Neural cell (in vitro differentiated cells): ENCODE results near the gene RSPO3. TPM values are rescaled to one million over a fixed set of nuclear protein-coding genes. Genes with fewer than 3 reads are reported as not detected.

Experiments
- H2AFZ ChIP-seq: fragments of 200-600, 300-800 bp; sonication (generic), shearing (Covaris generic); 2 replicates; pipeline ENCODE4 v1.6.0; 2014; ENCODE audit warnings: low read depth, mild to moderate bottlenecking, antibody characterized with exemption, low read length, moderate library complexity
- H3F3A ChIP-seq: fragments of 200-600 bp; shearing (Covaris generic); 2 replicates; pipeline ENCODE4 v1.6.1; 2016; ENCODE audit warnings: mild to moderate bottlenecking, moderate library complexity, mixed read lengths, antibody characterized with exemption, low read length; ENCODE audit not compliant: insufficient read depth, poor library complexity, severe bottlenecking
- H3K27ac ChIP-seq: fragments of 200-600, 300-800 bp; sonication (generic), shearing (Covaris generic); 2 replicates; pipeline ENCODE4 v1.5.1; 2014; ENCODE audit warnings: mild to moderate bottlenecking, low read length, moderate library complexity
- H3K27me3 ChIP-seq: fragments of 300-800, 200-600 bp; sonication (generic), shearing (Covaris generic); 2 replicates; pipeline ENCODE4 v1.6.0; 2014; ENCODE audit warnings: mild to moderate bottlenecking, low read depth, low read length, moderate library complexity; ENCODE audit not compliant: insufficient read depth
- H3K36me3 ChIP-seq: fragments of 300-800, 200-600 bp; sonication (generic), shearing (Covaris generic); 2 replicates; pipeline ENCODE4 v1.5.1; 2014; ENCODE audit warnings: mild to moderate bottlenecking, antibody characterized with exemption, low read length, moderate library complexity; ENCODE audit not compliant: insufficient read depth
- H3K4me2 ChIP-seq: fragments of 300-800, 200-600 bp; sonication (generic), shearing (Covaris generic); 2 replicates; pipeline ENCODE4 v1.6.0; 2014; ENCODE audit warnings: mild to moderate bottlenecking, low read length
- H3K4me3 ChIP-seq: fragments of 300-800, 200-600 bp; sonication (generic), shearing (Covaris generic); 2 replicates; pipeline ENCODE4 v1.5.1; 2014; ENCODE audit warnings: mild to moderate bottlenecking, low read length, moderate library complexity
- H3K79me2 ChIP-seq: fragments of 200-600 bp; shearing (Covaris generic); replicated peaks from 2 replicates; pipeline ENCODE4 v1.6.0; 2014; ENCODE audit warnings: mild to moderate bottlenecking, low read length, moderate library complexity; ENCODE audit not compliant: insufficient read depth
- H3K9ac ChIP-seq: fragments of 300-800, 200-600 bp; sonication (generic), shearing (Covaris generic); 2 replicates; pipeline ENCODE4 v1.6.1; 2016; ENCODE audit warnings: mild to moderate bottlenecking, low read length, mixed read lengths
- H3K9me2 ChIP-seq: fragments of 200-600 bp; shearing (Covaris generic); 2 replicates; pipeline ENCODE4 v1.6.1; 2016; ENCODE audit warnings: mild to moderate bottlenecking, low read length, mixed read lengths; ENCODE audit not compliant: insufficient read depth
- H3K9me3 ChIP-seq: fragments of 200-600, 300-800 bp; sonication (generic), shearing (Covaris generic); 2 replicates; pipeline ENCODE4 v1.6.1; 2016; ENCODE audit warnings: mild to moderate bottlenecking, mixed run types, low read length, moderate library complexity, mixed read lengths
- H4K20me1 ChIP-seq: fragments of 200-600 bp; shearing (Covaris generic); 2 replicates; pipeline ENCODE4 v1.6.1; 2016; ENCODE audit warnings: mild to moderate bottlenecking, mixed run types; ENCODE audit not compliant: insufficient read depth
- CTCF ChIP-seq: fragments of 450-650 bp; IDR thresholded peaks from 2 replicates; pipeline ENCODE4 v1.5.1; 2014; ENCODE audit warnings: antibody characterized with exemption, mild to moderate bottlenecking, moderate library complexity; ENCODE audit not compliant: poor library complexity, severe bottlenecking
- EP300 ChIP-seq: fragments of 450-650 bp; conservative IDR thresholded peaks from 2 replicates; pipeline ENCODE4 v1.6.1; 2014; ENCODE audit warnings: antibody characterized with exemption, mild to moderate bottlenecking, moderate library complexity; ENCODE audit not compliant: poor library complexity, severe bottlenecking
- EZH2 ChIP-seq: fragments of 200-600, 300-800 bp; shearing (Covaris generic), sonication (generic); IDR thresholded peaks from 2 replicates; pipeline ENCODE4 v1.6.1; 2014; ENCODE audit warnings: antibody characterized with exemption, low read length, borderline replicate concordance, mild to moderate bottlenecking; ENCODE audit not compliant: insufficient read depth, poor library complexity, severe bottlenecking
- MXI1 ChIP-seq: fragments of 450-650 bp; conservative IDR thresholded peaks from 2 replicates; pipeline ENCODE4 v1.6.1; 2014; ENCODE audit warnings: antibody characterized with exemption, mild to moderate bottlenecking; ENCODE audit not compliant: poor library complexity, severe bottlenecking
- POLR2AphosphoS5 ChIP-seq: IDR thresholded peaks from 2 replicates; pipeline ENCODE4 v1.6.1; 2012
- RAD21 ChIP-seq: fragments of 450-650 bp; conservative IDR thresholded peaks from 2 replicates; pipeline ENCODE4 v1.6.1; 2014; ENCODE audit warnings: antibody characterized with exemption, mild to moderate bottlenecking, moderate library complexity
- REST ChIP-seq: IDR thresholded peaks from 2 replicates; pipeline ENCODE4 v1.6.1; 2012; ENCODE audit warnings: borderline replicate concordance
- SMC3 ChIP-seq: fragments of 450-650 bp; conservative IDR thresholded peaks from 2 replicates; pipeline ENCODE4 v1.6.1; 2014; ENCODE audit warnings: antibody characterized with exemption, mild to moderate bottlenecking, moderate library complexity; ENCODE audit not compliant: poor library complexity
- TAF1 ChIP-seq: IDR thresholded peaks from 2 replicates; pipeline ENCODE4 v1.6.1; 2012; ENCODE audit warnings: low read depth
- polyA plus RNA-seq: library from polyadenylated mRNA; depleted of rRNA; stranded (reverse); fragments of >200 nt; gene quantifications from 2 replicates; pipeline ENCODE4 v1.2.3, GENCODE V29; 2014

RSPO3 gene
- polyA plus RNA-seq, 1 donor from 2014 or later = 0.48 TPM

- Histone ChIP-seq H3F3A (no peaks in the 10 kb centered on the region), H3K36me3 (no peaks in the 10 kb centered on the region), H3K27ac (no peak overlapping the region), H3K79me2 (no peaks in the 10 kb centered on the region), H3K9ac (no peak overlapping the region), H3K27me3 (no peaks in the 10 kb centered on the region), H3K9me3 (no peaks in the 10 kb centered on the region), H3K4me2 (no peak overlapping the region), H4K20me1 (no peaks in the 10 kb centered on the region), H3K9me2 (no peaks in the 10 kb centered on the region), H3K4me3 (no peak overlapping the region), H2AFZ (no peak overlapping the region)
- TF ChIP-seq MXI1 = no peak
- TF ChIP-seq RAD21 = no peak
- no peak for TF ChIP-seq POLR2AphosphoS5
- TF ChIP-seq TAF1 = no peak
- TF ChIP-seq EZH2 = no peak
These were observed 35.1 kb upstream of the RSPO3 start for GRCh38 chr6:127083231-127083962.

GRCh38 chr6:127083963-127084310 is 34.5 kb upstream of the RSPO3 start:
- TF ChIP-seq EZH2 (no peak), SMC3 (no peak), POLR2AphosphoS5 (no peak), REST (no peak), CTCF (no peak), EP300 (no peak), MXI1 (no peak), TAF1 (no peak), RAD21 (no peak)
- Histone ChIP-seq H3K27ac (no peak overlapping the region), H3K4me2 (no peak overlapping the region), H3K27me3 (no peaks in the 10 kb centered on the region), H3F3A (no peaks in the 10 kb centered on the region), H4K20me1 (no peaks in the 10 kb centered on the region), H3K9me3 (no peaks in the 10 kb centered on the region), H3K79me2 (no peaks in the 10 kb centered on the region), H3K9ac (no peak overlapping the region), H3K9me2 (no peaks in the 10 kb centered on the region), H3K4me3 (no peak overlapping the region), H2AFZ (no peak overlapping the region), H3K36me3 (no peaks in the 10 kb centered on the region)
